HL-60/S4 treated with retinoic acid at 250 ng/mL for 4 days and 3 days (cell line): ENCODE results near the gene MMS19.
"Not testable (repeated sequence)": the region's sequence is repeated elsewhere in the genome, so short reads cannot be mapped to it uniquely, and the experiment has no call there.

ENCODE experiments used
- in situ Hi-C: fragments of 300-500 bp; cut with MboI; formaldehyde crosslinking; loops from 2 replicates; pipeline ENCODE4 v1.7.0; 2022; ENCODE audit warnings: low sequenced_read_pairs

Gene MMS19

DNA sequence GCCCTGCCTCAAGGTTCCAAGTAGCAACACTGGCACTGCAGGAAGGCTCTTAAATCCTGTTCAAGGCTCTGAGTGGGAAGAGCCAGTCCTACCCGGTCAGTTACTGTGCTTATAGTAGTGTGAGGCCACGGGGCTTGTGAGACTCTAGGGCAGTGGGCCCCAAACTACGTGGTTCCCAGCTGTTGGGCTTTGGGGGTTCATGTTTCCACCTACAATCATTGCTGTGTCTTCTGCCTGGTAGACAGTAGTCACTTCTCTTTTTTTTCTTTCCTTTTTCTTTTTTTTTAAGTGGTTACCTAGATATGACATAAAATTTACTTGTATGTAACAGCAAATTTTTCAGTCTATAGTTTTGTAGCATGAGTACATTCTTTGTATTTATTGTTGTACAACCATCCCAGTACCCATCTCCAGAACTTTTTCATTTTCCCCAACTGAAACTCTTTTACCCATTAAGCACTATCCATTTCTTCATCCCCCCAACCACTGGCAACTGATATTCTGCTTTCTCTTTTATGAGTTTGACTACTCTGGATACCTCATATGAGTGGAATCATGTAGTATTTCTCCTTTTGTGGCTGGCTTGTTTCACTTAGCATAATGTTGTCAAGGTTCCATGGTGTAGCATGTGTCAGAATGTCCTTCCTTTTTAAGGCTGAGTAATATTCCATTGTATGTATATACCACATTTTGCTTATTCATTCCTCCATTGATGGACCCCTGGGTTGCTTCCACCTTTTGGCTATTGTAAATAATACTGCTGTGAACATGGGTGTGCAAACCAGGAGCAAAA is 8.2 kb upstream of the MMS19 start:
- in situ Hi-C loops, result no loop called here

DNA sequence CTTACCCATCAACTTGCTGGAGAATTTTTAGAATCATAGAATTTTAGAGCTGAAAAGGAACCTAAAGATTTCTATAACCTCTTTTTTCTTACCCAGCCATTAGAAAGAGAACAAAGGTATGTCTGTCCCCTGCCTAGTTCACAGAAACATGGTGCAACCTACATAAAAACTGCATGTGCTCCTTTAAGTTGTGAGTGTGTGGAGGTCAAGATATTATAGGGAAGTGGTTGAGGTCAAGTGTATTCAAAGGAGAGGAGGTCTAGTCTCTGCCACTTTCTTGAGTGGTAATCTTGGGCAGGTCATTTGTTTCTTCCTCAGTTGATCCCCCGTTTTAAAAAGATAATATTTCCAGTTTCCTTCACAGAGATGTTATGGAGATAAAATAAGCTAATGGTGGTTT is 6.9 kb upstream of the MMS19 start:
- in situ Hi-C loops, result no loop called here

DNA sequence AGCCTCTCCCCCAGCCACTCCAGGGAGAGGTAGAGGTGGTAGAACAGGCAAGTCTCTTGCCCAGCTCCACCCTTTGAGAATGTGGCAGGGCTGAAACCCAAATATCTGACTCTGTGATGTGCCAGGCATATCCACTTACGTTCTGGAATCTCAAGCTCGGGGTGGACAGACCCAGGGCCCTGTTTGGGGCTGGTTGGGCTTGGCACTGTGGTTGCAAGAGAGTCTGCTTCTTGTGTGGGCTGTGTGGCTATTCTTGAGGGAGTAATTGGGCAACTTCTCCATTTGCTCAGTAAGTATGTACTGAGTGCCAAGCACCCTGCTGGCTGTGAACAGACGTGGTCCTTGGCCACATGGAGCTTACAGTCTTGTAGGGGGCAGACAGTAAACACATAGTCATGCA is 5.2 kb upstream of the MMS19 start:
- in situ Hi-C loops, result no loop called here

DNA sequence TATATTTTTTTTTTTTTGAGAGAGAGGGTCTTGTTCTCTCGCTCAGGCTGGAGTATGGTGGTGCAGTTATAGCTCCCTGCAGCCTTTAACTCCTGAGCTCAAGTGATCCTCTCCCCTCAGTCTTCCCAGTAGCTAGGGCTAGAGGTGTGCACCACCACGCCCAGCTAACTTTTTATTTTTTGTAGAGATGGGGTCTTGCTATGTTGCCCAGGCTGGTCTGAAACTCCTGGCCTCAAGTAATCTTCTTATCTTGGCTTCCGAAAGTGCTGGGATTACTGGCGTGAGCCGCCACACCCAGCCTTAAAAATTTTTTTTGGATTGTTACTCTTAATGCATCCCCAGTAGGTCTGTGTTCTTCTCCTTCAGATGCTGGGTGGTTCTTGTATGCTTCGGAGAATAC is 4.7 kb upstream of the MMS19 start:
- in situ Hi-C loops, result no loop called here

DNA sequence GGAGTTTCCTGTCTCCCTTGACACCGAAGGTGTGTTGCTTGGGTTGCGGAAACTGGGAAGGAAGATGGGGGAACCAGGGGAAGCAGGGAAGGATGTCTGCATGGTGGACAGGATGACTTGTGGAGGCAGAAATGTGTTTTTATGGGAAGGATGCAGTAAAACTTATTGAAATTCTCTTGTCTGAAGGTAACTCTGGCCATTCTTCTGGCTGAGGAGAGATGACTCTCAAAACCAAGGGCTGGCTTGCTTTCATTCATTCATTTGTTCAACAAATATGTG is 2.0 kb upstream of the MMS19 start:
- in situ Hi-C loops, result no loop called here

DNA sequence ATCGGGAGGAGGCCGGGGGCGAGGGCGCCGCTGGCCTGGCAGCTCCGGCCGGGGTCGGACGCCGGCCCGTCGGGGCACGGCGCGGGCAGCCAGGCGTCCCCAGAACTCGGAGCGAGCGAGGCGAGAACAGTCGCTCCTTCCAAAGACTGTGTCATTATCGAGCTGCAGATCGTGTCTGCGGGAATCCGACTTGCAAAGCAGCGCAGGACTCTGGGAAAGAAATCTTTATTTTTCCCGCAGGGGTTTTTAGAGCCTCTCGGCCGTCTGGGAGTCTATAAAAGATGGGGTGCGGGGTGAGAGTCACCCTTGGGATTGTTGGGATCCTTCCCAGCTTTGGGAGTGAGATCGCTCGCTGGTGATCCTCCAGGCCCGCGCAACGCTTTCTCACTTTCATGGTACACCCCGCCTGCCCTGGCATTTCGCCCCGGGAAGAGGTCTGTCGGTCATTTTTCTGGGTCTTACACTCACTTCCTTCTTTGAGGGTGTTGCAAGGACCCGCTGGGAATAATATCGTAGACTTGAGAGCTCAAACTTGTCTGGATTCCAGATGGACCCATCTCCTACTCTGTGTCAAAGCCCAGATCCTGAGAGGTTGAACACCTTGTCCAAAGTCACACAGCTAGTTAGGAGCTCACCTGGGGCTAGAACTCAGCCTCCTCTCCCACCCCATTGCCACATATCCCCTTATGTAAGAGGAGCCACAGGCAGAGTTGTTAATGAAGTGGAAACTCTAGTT is 1.5 kb upstream of the MMS19 start:
- in situ Hi-C loops, result no loop called here

DNA sequence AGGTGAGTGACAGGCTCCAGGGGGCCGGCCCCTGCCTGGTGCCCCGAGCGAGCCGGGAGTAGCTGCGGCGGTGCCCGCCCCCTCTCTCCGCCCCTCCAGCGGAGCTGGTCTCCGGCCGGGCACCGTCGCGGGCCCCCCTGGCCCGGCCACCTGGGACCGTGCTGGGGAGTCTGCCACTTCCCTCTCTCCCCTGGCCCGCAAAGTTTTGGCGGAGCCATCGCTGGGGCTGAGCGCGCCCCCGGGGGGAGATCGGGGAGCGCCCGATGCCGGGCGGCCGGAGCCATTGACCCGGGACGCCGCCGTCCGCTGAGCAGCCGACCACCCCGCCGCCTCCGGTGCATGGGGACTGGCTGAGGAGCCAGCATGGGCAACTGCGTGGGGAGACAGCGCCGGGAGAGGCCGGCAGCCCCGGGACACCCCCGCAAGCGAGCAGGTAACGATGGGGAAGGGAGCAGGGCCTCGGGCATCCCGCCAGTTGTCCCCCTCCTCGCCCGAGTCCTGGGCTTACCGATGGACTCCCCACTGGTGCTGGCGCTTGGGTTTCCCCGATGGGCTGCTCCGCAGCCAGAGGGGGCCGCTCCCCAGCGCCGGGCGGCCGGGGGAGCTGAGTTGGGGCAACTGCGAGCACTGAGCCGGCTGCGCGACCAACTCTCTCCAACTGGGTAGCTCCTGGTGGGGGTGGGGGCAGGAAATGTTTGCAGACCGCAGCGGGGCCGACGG is 779 bp upstream of the MMS19 start, which contains the start of gene UBTD1:
TSS of gene UBTD1 (plus strand) at position 84 of the 720 bp plus-strand sequence. CDS start at position 364, 280 bp downstream.
- in situ Hi-C loops, result no loop called here

DNA sequence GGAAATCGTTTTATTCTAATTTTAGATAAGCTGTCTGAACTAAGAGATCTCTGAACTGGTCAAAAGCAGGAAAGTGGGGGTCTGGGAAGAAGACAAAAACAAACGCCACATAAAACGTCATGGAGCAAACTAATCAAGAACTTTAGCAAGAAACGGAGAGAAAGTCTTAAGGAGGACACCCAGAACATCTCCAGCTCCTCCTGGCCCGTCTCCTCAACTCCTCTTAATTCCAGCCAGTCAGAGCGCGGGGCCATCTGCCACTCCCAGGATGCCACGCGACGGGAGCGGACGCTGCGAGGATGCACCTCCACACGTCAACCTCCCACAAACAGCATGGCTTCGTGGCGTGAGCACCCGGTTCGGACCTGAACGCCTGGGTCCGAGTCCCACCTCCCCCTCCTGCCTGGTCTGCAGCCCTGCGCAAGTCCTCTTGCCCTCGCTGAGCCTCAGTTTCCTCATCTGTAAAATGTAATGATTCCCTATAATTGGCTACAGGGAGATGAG is 598 bp downstream of the MMS19 start:
- in situ Hi-C loops, result no loop called here

DNA sequence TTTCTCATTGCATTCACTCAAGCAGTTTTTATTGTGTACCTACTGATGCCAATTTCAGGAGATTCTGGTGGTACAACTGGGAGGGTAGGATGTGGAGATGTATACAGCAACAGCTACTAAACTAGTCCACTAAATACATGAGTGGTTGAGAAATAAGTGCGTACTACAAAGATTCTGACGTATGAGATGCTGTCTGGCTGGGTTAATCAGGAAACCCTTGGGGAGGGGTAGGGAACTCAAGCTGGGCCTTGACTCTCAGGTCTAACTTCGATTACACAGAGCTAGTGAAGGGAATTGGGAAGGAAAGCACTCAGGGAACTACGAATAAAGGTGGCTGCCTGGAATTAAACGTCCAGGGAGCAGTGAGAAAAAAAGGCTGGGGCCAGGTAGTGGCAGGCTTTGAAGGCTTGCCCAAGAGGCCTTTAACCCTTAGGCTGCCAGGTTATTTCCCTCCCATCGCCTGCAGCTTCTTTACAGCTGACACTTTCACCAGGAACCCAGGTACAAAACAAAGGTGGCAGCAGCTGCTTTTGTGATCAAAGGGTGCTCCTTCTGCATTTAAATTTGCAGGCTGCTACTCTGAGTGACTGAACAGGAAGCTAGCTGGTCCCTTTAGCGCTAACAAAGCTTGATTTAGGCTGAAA is 3.2 kb downstream of the MMS19 start:
- in situ Hi-C loops, result no loop called here

DNA sequence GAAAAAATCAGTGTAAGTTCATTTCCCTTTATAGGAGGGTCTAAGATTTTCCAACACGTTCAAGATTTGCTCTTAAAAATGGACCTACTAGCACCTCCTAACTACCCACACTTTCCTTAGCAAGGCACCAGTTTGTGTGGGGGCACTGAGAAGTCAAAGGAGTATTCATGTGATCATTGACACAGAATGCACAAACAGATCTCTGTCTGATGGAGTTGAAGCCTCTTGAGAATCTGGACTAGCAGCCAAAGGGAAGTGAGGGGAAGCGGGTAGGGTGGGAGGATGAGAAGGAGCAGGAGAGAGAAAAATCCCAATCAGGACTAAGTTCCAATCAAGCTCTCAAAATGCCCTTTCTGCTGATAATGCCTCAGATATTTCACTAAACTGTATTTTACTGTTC is 4.1 kb downstream of the MMS19 start:
- in situ Hi-C loops, result no loop called here

DNA sequence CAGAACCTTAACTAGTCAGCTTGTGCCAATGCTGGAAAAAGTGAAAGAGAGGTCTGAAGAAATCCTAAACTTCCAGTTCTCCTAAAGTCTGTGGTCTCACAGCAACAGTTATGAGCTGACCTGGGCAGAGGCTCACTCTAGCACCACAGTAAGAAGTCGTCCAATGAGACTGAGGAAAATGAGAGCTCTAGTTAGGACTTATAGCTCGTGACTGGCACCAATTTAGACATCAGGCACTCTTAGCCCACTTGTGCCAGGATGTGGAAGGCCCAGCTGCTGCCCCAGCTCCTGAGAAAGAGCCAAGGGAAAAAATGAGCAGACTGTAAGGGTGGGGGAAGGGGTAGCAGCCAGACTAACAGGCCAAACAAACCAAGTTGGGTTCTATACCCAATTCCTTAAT is 7.6 kb downstream of the MMS19 start:
- in situ Hi-C loops, result no loop called here

DNA sequence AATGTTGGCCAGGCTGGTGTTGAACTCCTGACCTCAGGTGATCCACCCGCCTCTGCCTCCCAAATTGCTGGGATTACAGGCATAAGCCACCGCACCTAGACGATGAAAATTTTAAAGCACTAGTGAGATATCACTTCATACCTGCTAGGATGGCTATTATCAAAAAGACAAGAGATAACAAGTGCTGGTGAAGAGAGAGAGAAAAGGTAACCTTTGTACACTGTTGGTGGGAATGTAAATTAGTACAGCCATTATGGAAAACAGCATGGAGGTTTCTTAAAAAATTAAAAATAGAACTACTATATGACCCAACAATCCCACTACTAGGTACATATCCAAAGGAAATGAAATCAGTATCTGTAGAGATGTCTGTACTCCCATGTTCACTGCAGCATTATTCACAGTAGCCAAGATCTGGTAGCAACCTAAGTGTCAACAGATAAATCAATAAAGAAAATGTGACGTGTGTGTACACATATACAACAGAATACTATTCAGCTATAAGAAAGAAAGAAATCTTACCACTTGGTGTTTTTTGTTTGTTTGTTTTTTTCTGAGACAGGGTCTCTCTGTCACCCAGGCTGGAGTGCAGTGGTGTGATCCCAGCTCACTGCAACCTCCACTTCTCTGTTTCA is 12.5 kb downstream of the MMS19 start:
- in situ Hi-C loops, result no loop called here

DNA sequence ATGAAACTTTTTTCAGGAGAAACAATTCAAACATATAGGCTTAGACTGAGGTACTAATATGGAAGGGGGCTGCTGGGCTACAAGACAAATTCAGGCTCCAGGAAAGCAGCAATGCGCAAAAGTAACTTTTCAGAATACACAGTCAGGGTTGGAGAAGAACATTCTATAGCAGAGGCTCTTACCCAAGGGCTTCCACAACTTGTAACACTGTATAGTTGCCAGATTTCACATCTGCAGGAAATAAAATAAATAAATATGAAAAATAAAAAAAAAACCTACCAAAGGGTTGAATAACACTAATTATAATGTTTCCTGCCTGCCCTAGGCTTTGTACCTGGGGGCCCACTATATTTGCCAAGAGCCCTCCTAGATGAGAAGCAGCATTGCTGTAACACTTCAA is 14.3 kb downstream of the MMS19 start:
- in situ Hi-C loops, result no loop called here

DNA sequence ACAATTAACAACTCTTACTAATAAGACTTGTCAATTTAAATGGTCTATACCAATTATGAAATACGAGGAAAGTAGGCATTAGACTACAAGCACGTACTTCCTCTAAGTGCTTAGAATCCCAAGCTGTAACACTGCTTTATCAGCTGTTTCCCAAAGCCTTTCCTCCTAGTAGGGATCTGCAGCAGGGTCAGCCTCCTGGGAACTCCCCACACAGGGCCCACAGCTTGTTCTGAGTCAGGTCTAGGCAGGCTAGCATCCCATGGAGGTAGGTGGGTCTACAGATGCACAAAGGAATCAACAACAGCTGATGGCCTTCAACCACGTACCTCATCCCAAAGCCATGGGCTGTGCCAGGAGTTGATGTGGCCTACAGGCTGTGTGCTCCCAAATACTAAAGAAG is 14.7 kb downstream of the MMS19 start:
- in situ Hi-C loops, result no loop called here

DNA sequence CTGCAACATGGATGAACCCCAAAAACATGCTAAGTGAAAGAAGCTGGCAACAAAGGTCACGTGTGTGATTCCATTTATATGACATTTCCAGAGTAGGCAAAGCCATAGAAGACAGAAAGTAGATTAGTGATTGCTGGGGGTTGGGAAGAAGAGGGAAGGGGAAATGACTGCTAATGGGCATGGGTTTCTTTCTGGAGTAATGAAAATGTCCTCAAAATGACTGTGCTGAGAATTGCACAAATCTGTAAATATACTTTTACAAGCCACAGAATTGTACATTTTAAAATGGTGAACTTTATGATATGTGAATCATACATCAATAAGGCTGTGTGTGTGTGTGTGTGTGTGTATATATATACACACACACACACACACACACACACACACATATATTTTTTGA is 15.8 kb downstream of the MMS19 start:
- in situ Hi-C loops, result no loop called here

DNA sequence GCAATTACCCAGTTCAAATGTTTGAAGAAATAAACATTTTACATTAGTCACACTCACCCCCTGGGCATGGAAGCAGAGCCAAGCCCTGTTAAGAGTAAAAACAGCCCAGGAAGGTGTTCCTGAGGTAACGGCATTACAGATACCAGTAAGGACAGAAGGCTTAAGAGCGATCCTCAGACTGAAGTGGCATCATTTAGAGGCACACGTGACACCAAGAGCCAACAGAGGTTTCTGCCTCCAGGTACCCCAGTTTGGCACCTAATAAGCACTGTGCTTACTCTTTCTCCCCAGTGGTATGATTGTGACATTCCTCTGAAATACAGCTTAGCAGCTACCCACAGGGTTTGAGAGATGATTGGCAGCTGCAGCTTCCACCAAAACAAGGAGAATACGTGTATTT is 17.2 kb downstream of the MMS19 start:
- in situ Hi-C loops, result no loop called here

DNA sequence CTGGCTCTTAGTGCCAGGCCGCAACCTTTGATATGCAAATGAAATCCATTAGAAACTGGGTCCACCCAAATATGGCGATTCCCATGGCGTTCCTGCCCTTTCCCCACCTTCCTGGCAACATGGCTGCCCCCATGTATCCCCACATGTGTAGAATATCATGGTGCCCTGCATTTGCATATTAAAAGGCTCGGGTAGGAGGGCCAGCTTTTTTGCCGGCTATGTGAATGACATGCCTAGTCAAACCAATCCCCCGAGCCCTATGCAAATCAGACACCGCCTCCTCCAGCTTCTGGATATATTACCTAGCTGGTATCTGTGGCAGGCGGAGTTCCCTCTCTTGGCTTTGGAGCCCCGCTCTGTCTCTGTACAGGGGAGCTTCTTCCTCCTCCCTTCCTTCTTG is 18.3 kb downstream of the MMS19 start:
- in situ Hi-C loops, result no loop called here

DNA sequence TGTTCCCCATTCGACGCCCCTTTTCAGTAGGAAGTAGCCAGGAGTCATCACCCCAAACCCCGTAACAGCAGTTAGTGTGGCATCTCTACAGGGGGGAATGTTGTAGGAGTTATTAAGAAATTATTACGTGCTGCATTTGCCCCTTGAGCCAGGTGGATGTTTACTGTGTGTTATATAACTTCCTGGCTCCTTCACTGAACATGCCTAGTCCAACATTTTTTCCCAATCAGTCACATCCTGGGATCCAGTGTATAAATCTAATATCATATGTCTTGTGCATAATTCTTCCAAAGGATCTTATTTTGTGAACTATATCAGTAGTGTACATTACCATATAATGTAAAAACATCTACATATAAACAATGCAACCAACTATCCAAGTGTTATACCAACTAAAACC is 18.8 kb downstream of the MMS19 start:
- in situ Hi-C loops, result not testable (repeated sequence)

DNA sequence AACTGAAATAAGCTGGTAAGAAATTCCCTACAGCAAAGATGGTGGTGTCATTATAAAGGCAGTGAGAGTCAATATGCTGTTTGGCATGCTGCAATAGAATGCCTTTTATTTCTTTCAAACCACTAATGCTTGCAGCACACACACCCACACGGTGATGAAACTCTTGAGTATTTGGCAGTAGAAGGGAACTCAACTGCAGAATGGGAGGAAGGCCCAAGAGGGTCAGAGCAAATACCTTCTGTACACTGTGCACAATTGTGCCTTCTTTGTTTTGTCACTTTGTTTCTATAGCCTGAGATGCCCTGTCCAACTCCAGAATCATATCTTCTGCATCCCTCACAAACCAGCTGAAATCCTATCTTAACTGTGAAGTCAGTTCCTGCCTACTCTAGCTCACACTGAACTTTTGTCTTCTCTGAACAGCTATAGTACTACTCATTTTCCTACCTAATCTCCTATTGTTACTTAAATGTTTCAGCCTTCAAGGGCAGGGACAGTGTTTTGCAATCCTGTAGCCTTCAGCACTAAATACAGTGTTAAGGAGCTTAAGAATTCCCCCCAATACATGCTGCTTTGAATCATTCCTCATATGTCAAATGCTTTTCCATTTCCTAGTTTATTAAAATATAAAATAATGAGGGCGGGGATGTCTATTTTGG is 22.2 kb downstream of the MMS19 start:
- in situ Hi-C loops, result no loop called here

DNA sequence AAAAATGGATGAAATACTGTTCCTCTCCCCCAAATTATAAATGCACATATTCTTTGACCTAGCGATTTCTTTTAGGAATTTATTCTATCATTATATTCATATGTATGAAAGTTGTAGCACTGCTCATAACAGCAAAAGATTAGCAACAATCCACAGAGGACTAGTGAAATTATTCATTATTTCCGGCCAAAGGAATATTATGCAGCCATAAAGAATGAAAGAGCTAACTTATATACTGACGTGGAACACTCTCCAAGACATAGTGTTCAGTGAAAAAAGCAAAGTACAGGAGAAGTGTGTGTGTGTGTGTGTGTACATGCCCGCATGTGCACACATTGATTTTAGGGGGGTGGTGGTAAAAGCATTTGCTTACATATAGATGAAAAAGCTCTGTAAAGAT is 23.3 kb downstream of the MMS19 start:
- in situ Hi-C loops, result no loop called here
